ENCODE measurements around the gene BLVRA.

Gene BLVRA

GRCh38 chr7:43750016-43750887 lies 8.2 kb upstream of the BLVRA start:
- no peak for DNase-seq

- DNase-seq, result no peak
Observed at GRCh38 chr7:43752411-43752810, 6.1 kb upstream of the BLVRA start.

GRCh38 chr7:43753271-43753810 lies 5.1 kb upstream of the BLVRA start:
- no peak for DNase-seq

- no peak for DNase-seq
Observed at GRCh38 chr7:43753843-43754242, 4.6 kb upstream of the BLVRA start.

GRCh38 chr7:43754596-43754995 lies 3.9 kb upstream of the BLVRA start:
- DNase-seq, result no peak

GRCh38 chr7:43756368-43757072 lies 2.0 kb upstream of the BLVRA start:
- no peak for DNase-seq

GRCh38 chr7:43757073-43757720 lies 1.3 kb upstream of the BLVRA start:
- no peak for DNase-seq

- DNase-seq, result peak; percentile 39
Observed at GRCh38 chr7:43758822-43759683, 573 bp downstream of the BLVRA start.

- no peak for DNase-seq
Observed at GRCh38 chr7:43760861-43761260, 2.4 kb downstream of the BLVRA start.

- no peak for DNase-seq
Observed at GRCh38 chr7:43761382-43761781, 2.9 kb downstream of the BLVRA start.

- no peak for DNase-seq
Observed at GRCh38 chr7:43761938-43762692, 3.6 kb downstream of the BLVRA start.

GRCh38 chr7:43763183-43763582 lies 4.7 kb downstream of the BLVRA start:
- DNase-seq, result no peak

GRCh38 chr7:43764039-43764761 lies 5.7 kb downstream of the BLVRA start:
- DNase-seq, result peak; percentile 35

- no peak for DNase-seq
Observed at GRCh38 chr7:43764807-43765491, 6.5 kb downstream of the BLVRA start.

- no peak for DNase-seq
Observed at GRCh38 chr7:43766564-43766963, 8.1 kb downstream of the BLVRA start.

GRCh38 chr7:43767311-43767710 lies 8.8 kb downstream of the BLVRA start:
- DNase-seq, result no peak

GRCh38 chr7:43768201-43768886 lies 9.9 kb downstream of the BLVRA start:
- no peak for DNase-seq

GRCh38 chr7:43768887-43769272 lies 10.4 kb downstream of the BLVRA start:
- no peak for DNase-seq

GRCh38 chr7:43769281-43769680 lies 10.8 kb downstream of the BLVRA start:
- no peak for DNase-seq
